Lower leg skin (tissue), 3 donors: ENCODE measurements around the gene RNF181.

ENCODE experiments used
- CTCF ChIP-seq, 3 donors: fragments of 450-650 bp; IDR thresholded peaks; one replicate each; pipeline ENCODE4 v1.5.1; 2016; ENCODE audit warnings: antibody characterized with exemption in 3 of 3, mild to moderate bottlenecking in 3 of 3, moderate library complexity in 2 of 3
- POLR2A ChIP-seq, 2 donors: fragments of 450-650 bp; IDR thresholded peaks; one replicate each; pipeline ENCODE4 v1.6.1; 2016 to 2017; ENCODE audit warnings: antibody characterized with exemption in 2 of 2, mild to moderate bottlenecking in 1 of 2, moderate library complexity in 1 of 2

- TF ChIP-seq CTCF (IDR thresholded peaks at IDR 0.05) (no peak), POLR2A (IDR thresholded peaks at IDR 0.05) (no peak)
Measured at GRCh38 chr2:85566265-85566664, 29.3 kb upstream of the RNF181 start.
